HTERT RPE-1 (cell line): Measurements from ENCODE around the gene SPSB3.

ENCODE experiments used
- in situ Hi-C: fragments of 300-500 bp; cut with MboI; formaldehyde crosslinking; loops from 4 replicates; pipeline ENCODE4 v1.14.3; 2020; ENCODE audit warnings: low sequenced_read_pairs

SPSB3 gene

GRCh38 chr16:1790261-1790610, 7.9 kb upstream of the SPSB3 start:
- in situ Hi-C loops: no loop called here

- in situ Hi-C loops: no loop called here
Observed at GRCh38 chr16:1789643-1790045, 7.3 kb upstream of the SPSB3 start.

- in situ Hi-C loops: no loop called here
Observed at GRCh38 chr16:1788708-1789100, 6.3 kb upstream of the SPSB3 start.

GRCh38 chr16:1788095-1788707, 5.8 kb upstream of the SPSB3 start:
- in situ Hi-C loops: no loop called here

GRCh38 chr16:1787322-1788094, 5.1 kb upstream of the SPSB3 start:
- in situ Hi-C loops: no loop called here

- in situ Hi-C loops: no loop called here
Observed at GRCh38 chr16:1787056-1787321, 4.6 kb upstream of the SPSB3 start.

GRCh38 chr16:1786242-1787055, 4.1 kb upstream of the SPSB3 start:
- in situ Hi-C loops: no loop called here

GRCh38 chr16:1785846-1786170, 3.4 kb upstream of the SPSB3 start:
- in situ Hi-C loops: no loop called here

- in situ Hi-C loops: no loop called here
Observed at GRCh38 chr16:1784977-1785845, 2.8 kb upstream of the SPSB3 start.

GRCh38 chr16:1781758-1782407, 488 bp downstream of the SPSB3 start:
- in situ Hi-C loops: no loop called here

GRCh38 chr16:1781254-1781653, 1.1 kb downstream of the SPSB3 start:
- in situ Hi-C loops: no loop called here

- in situ Hi-C loops: no loop called here
Observed at GRCh38 chr16:1780677-1781072, 1.7 kb downstream of the SPSB3 start.

- in situ Hi-C loops: no loop called here
Observed at GRCh38 chr16:1779741-1780676, 2.4 kb downstream of the SPSB3 start.

- in situ Hi-C loops: no loop called here
Observed at GRCh38 chr16:1779234-1779701, 3.1 kb downstream of the SPSB3 start.

- in situ Hi-C loops: no loop called here
Observed at GRCh38 chr16:1778200-1779179, 3.9 kb downstream of the SPSB3 start.

GRCh38 chr16:1777375-1778199, 4.8 kb downstream of the SPSB3 start:
- in situ Hi-C loops: no loop called here

- in situ Hi-C loops: no loop called here
Observed at GRCh38 chr16:1776991-1777374, 5.4 kb downstream of the SPSB3 start.

- in situ Hi-C loops: no loop called here
Observed at GRCh38 chr16:1776672-1776955, 5.8 kb downstream of the SPSB3 start.
